GM23338 (cell line): ENCODE results near the gene SCFD2.

Experiments
- CREB1 ChIP-seq: fragments of 250-450 bp; sonication (Bioruptor Pico); IDR thresholded peaks from 2 replicates; pipeline ENCODE4 v1.5.0; 2020; ENCODE audit warnings: low read depth, mild to moderate bottlenecking, moderate library complexity
- CTCF ChIP-seq, 2 experiments: fragments of 200-600 bp in 1 of 2; sonication (generic) in 1 of 2; conservative IDR thresholded peaks; 2 replicates each; pipeline versions ENCODE4 v1.5.1 to v1.6.1; 2016 to 2017; ENCODE audit warnings: antibody characterized with exemption in 2 of 2, low read depth in 2 of 2, mild to moderate bottlenecking in 2 of 2, moderate library complexity in 1 of 2
- ETS1 ChIP-seq: IDR thresholded peaks from 2 replicates; pipeline ENCODE4 v1.6.1; 2016; ENCODE audit warnings: antibody characterized with exemption
- EZH2 ChIP-seq: fragments of 200-600 bp; sonication (generic); IDR thresholded peaks from one replicate; pipeline ENCODE4 v1.8.0; 2017; ENCODE audit warnings: antibody characterized with exemption, mild to moderate bottlenecking, low read depth; ENCODE audit not compliant: unreplicated experiment
- EZH2phosphoT487 ChIP-seq: fragments of 200-600 bp; sonication (generic); IDR thresholded peaks from one replicate; pipeline ENCODE4 v1.8.1; 2018; ENCODE audit warnings: antibody characterized with exemption; ENCODE audit not compliant: unreplicated experiment
- JUNB ChIP-seq: IDR thresholded peaks from one replicate; pipeline ENCODE4 v1.6.1; 2016; ENCODE audit warnings: antibody characterized with exemption; ENCODE audit not compliant: unreplicated experiment
- NANOG ChIP-seq: IDR thresholded peaks from 2 replicates; pipeline ENCODE4 v1.6.1; 2016; ENCODE audit warnings: antibody characterized with exemption, borderline replicate concordance
- POLR2AphosphoS5 ChIP-seq: IDR thresholded peaks from 2 replicates; pipeline ENCODE4 v1.6.1; 2016; ENCODE audit warnings: antibody characterized with exemption, low read depth
- REST ChIP-seq: IDR thresholded peaks from one replicate; pipeline ENCODE4 v1.6.1; 2018; ENCODE audit warnings: antibody characterized with exemption; ENCODE audit not compliant: unreplicated experiment
- STAT1 ChIP-seq: IDR thresholded peaks from one replicate; pipeline ENCODE4 v1.6.1; 2016; ENCODE audit warnings: antibody characterized with exemption; ENCODE audit not compliant: unreplicated experiment
- ZNF114 ChIP-seq: fragments of 250-450 bp; sonication (Bioruptor Pico); IDR thresholded peaks from 2 replicates; pipeline ENCODE4 v1.5.0; 2020; ENCODE audit warnings: mild to moderate bottlenecking, moderate library complexity
- ZNF331 ChIP-seq: fragments of 250-450 bp; sonication (Bioruptor Pico); IDR thresholded peaks from 2 replicates; pipeline ENCODE4 v1.5.0; 2020; ENCODE audit warnings: low read depth, mild to moderate bottlenecking, moderate library complexity

GRCh38 chr4:52926196-52926974 lies 439.5 kb downstream of the SCFD2 start:
- TF ChIP-seq CTCF (conservative IDR thresholded peaks at IDR 0.05; ENCODE audit: low read depth in 2 of 2) (no peak), EZH2phosphoT487 (no peak), ETS1 (no peak), EZH2 (no peak), POLR2AphosphoS5 (no peak), ZNF331 (CRISPR knock-in tag) (no peak), REST (no peak), JUNB (no peak), CREB1 (CRISPR knock-in tag) (no peak), NANOG (no peak), ZNF114 (CRISPR knock-in tag) (no peak), STAT1 (no peak)
